Measurements from ENCODE around the gene ESPNL.

Gene ESPNL

GRCh38 chr2:238140721-238141540 lies 40.8 kb downstream of the ESPNL start:
- DNase-seq (ENCODE audit: low read depth) = no peak

- no peak for DNase-seq (ENCODE audit: low read depth)
Measured at GRCh38 chr2:238141541-238142318, 41.6 kb downstream of the ESPNL start.

GRCh38 chr2:238142382-238143205 lies 42.5 kb downstream of the ESPNL start:
- DNase-seq (ENCODE audit: low read depth) = no peak

- DNase-seq (ENCODE audit: low read depth) = no peak
Measured at GRCh38 chr2:238143239-238143951, 43.3 kb downstream of the ESPNL start.

- DNase-seq (ENCODE audit: low read depth) = no peak
Measured at GRCh38 chr2:238144262-238144661, 44.1 kb downstream of the ESPNL start.

GRCh38 chr2:238145046-238145445 lies 44.9 kb downstream of the ESPNL start:
- no peak for DNase-seq (ENCODE audit: low read depth)

- DNase-seq (ENCODE audit: low read depth) = no peak
Measured at GRCh38 chr2:238145851-238146250, 45.7 kb downstream of the ESPNL start.

- DNase-seq (ENCODE audit: low read depth) = no peak
Measured at GRCh38 chr2:238146884-238147544, 46.9 kb downstream of the ESPNL start.

GRCh38 chr2:238148981-238149380 lies 48.8 kb downstream of the ESPNL start:
- no peak for DNase-seq (ENCODE audit: low read depth)

- no peak for DNase-seq (ENCODE audit: low read depth)
Measured at GRCh38 chr2:238149841-238150572, 49.9 kb downstream of the ESPNL start.

- DNase-seq (ENCODE audit: low read depth) = no peak
Measured at GRCh38 chr2:238150686-238151085, 50.5 kb downstream of the ESPNL start.

GRCh38 chr2:238151205-238151604 lies 51.1 kb downstream of the ESPNL start:
- DNase-seq (ENCODE audit: low read depth) = no peak

GRCh38 chr2:238151628-238152235 lies 51.6 kb downstream of the ESPNL start:
- DNase-seq (ENCODE audit: low read depth) = no peak

- no peak for DNase-seq (ENCODE audit: low read depth)
Measured at GRCh38 chr2:238152771-238153688, 52.9 kb downstream of the ESPNL start.

- DNase-seq (ENCODE audit: low read depth) = no peak
Measured at GRCh38 chr2:238154570-238154969, 54.4 kb downstream of the ESPNL start.

GRCh38 chr2:238155051-238155760 lies 55.1 kb downstream of the ESPNL start:
- no peak for DNase-seq (ENCODE audit: low read depth)

- DNase-seq (ENCODE audit: low read depth) = no peak
Measured at GRCh38 chr2:238155761-238156694, 55.9 kb downstream of the ESPNL start.

Measured in activated T-cell treated with anti-CD3 and anti-CD28 coated beads for 1 hour (primary cell).